Endothelial cell of hepatic sinusoid (primary cell): ENCODE measurements around the gene LRP4.

ENCODE experiments used
- in situ Hi-C: cut with HindIII; loops from 2 replicates; pipeline ENCODE4 v1.10.0; 2017; ENCODE audit warnings: low sequenced_read_pairs

Gene LRP4

DNA sequence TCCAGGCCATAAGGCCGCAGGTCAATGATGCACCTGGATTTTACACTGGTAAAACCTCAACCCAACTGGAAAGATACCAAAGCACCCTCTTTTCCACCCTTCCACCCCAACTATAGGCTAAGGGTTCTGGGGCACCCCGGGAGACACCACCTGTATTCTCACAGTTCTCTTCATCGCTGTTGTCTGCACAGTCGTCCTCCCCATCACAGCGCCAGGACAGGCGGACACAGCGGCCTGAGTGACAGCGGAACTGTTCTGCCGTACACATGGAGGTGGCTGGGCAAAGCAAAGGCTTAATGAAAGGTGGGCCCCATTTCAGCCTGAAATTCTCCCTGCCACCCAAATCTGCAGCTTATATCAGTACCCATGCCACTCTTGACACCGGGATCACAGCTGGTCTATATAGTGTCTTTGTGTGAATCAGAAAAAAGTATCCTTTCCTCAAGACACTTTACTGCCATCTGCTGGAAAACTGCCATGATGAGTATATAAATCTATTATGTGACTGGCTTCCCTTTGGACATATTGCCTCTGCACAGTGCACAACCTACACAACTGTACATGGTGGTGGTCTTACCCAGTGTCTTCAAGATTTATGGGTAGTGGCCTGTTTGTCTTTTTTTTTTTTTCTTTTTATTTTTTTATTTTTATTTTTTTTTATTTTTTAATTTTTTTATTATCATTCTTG lies 21.5 kb downstream of the LRP4 start:
- in situ Hi-C loops = no loop called here

DNA sequence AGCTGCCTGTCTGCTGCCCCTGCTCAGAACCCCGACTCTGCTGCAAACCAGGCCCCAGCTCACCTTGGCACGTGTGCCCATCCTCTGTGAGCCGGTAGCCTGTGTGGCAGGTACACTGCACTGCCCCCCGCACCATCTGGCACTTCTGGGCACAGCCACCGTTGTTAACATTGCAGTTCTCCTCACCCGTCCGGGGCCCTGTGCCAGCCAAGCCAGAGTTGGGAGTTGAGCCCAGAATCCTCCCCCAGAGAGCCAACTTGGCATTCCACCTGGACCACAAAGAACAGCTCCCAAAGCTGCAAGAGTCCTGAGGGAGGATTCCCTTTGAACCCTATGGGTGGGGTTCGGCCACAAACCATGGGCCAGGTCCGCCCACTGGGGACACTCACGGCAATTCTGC lies 22.5 kb downstream of the LRP4 start:
- in situ Hi-C loops = no loop called here

DNA sequence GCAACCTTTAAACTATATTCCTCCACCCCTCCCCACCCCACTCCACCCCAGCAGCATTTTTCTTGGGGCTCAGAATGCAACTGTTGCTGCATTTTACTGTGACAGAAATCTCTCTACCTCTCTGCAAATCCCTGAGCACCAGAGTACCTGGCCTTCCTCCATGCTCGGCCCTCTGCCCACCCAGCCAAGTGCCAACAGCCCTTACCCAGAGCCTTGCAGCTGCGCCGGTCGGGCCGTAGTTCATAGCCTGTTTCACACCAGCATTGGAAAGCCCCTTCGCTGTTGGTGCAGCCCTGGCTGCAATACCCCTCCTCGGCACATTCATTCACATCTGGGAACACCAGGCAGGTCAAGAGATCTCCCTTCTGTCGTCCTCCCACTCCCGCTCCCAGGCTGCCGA lies 23.4 kb downstream of the LRP4 start:
- in situ Hi-C loops = no loop called here

DNA sequence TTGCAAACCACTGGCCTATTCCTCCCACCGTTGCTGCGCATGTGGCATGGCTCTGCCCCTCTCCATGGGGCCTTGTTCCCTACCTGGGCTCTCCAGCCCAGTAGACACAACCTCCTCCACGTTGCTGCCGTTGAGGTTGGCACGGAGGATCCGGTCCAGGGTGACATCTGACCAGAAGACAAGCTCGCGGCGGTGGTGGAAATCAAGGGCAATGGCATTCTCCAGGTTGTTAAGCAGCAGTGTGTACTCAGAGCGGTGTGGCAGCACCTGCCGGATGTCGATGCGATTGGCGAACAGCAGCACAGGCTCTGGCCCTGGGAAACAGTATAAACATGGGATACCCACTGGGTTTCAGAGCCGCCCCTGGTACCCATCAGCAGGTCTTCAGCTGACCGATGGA lies 23.8 kb downstream of the LRP4 start:
- in situ Hi-C loops = no loop called here

DNA sequence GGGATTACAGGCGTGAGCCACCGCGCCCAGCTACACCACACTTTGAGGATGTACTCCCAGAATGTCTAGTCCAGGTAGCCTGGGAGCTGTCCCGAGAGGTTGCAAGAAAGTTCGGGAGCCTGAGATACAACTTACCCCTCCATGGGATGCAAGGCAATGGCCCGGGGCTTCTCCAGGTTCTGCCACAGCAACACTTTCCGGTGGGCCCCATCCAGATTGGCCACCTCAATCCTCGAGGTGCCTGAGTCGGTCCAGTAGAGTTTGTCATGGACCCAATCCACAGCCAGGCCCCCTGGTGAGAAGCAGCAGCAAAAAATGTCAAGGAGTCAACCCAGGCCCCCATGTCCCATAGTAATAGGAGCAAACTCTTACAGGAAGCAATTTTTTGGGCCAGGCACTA lies 25.5 kb downstream of the LRP4 start:
- in situ Hi-C loops = no loop called here

DNA sequence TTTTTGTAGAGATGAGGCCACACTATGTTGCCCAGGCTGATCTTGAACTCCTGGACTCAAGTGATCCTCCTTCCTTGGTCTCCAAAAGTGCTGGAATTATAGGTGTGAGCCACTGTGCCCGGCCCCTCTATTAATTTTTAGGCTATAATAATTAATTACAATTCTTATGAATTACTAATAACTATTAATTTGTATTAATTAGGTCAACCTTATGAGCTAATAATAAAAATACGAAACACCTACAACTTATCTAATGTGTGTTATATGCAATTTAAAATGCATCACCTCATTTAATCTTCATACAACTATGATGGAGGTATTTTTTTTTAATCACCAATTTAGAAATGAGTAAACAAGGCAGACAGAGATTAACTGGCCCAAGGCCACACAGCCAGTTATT lies 26.2 kb downstream of the LRP4 start:
- in situ Hi-C loops = no loop called here

DNA sequence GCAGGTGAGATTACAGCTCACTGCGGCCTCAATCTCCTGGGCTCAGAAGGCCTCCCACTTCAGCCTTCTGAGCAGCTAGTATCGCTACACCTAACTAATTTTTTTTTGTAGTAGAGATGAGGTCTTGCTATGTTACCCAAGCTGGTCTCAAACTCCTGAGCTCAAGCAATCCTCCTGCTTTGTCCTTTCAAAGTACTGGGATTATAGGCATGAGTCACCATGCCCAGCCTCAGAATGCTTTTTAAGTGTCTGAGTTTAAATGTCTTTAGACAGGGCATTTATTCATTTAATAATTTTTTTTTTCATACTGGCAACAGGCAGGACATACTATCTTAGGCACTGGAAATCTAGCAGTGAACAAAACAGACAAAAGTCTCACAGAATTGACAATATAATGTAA lies 27.7 kb downstream of the LRP4 start:
- in situ Hi-C loops = no loop called here

DNA sequence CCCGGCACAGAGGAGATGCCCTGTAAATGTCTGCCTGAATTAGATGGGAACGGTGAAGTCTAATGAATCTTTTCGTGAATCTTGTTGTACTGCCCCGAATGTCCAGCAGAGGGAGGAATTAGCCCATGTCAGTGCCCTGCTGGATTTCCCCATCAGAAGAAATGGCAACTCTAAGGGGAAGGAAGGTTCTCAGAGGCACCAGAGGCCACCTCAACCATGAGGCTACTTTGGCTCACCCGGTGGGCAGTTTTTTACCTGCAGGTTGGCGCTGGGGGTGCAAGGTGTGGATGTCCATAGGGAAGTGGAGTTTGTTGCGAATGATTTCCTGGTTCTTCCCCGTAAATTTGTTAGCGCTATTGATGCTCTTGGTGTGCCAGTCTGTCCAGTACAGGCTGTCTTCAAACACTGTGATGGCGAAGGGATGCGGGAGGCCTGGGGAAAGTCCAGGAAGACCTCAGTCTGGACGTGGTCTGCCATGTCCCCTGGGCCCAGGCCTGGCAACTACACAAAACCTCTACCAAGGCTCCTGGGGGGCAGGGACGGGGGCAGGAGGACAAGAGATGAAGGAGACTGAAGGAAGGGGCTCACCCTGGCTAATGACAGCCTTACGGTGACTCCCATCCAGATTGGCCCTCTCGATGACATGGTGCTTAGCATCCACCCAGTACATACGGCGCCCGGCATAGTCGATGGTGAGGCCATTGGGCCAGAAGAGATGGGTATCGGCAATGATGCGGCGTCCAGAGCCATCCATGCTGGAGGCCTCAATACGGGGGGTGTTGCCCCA lies 28.5 kb downstream of the LRP4 start:
- in situ Hi-C loops = no loop called here

DNA sequence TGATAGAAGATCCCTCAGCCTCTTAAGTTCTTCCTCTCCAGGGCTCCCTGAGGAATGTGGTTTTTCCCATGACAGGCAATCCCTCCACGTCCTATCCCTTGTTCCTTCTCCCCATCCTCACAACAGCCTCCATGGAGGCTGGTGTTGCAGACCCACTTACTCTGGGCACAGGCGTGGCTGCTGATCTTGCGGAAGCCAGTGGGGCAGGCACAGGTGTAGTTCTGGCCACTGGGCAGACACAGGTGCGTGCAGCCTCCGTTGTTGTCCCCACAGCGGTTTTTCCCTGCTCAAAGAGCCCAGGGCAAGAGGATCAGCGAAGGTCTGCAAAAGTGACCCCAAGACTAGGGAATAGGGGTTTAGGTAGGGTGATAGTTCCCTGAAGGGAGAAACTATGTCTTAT lies 29.1 kb downstream of the LRP4 start:
- in situ Hi-C loops = no loop called here

DNA sequence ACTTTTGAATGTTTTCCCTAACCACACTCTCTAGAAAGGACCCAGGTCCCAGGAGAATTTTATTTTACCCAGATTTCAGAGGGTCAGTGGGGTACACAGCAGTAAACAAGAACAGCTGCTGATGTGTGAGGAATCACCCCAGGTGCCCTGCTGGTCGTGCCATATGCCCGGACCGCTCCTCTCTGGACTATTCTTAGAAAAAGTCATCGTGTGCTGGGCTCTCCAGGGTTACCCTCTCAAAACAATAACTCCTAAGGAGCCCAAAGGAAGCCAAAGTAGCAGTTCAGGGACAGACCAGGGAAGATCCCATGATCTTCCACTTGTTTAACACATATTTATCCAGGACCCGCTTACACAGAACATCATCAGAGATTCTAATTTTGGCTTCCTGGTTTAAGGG lies 29.7 kb downstream of the LRP4 start:
- in situ Hi-C loops = no loop called here

DNA sequence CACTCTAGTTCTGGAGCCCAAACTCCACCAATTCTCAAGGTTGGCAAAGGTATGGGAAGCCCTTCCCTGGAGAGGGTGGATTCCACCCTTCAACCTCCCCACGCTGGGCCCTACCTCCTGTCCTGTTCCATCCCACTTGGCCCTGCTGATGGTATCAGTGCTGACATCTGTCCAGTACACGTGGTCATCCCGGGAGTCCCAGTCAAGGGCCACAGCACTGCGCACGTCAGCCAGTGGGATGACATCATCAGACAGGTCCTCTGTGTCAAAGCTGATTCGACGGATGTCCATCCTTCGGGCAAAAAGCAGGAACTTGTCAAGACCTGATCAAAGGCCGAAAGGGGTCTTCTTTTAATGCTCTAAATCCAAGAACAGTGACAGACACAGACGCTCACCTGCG lies 32.1 kb downstream of the LRP4 start:
- in situ Hi-C loops = no loop called here

DNA sequence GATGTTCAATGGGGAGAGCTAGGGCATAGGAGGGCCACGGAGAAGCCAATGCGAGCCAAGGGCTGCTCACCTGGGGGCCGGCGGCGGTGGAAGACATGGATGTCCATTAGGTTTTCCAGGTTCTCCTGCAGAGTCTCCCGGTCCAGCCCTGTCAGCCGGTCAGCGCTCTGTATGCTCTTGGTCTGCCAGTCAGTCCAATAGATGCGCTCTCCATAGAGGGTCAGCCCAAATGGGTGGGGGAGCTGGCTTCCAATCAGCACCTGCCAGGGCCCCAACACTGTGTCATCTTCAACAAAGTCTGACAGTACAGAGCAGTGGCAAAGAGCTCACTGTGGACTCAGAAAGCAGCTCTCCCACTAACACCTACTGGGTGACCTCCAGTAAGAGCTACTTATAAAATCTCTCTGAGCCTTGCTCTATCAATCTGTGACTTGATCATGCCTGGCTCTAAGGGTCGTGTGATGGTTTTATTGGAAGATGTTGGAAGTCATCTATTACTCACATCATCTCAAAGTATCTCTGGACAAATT lies 39.2 kb downstream of the LRP4 start:
- in situ Hi-C loops = no loop called here

DNA sequence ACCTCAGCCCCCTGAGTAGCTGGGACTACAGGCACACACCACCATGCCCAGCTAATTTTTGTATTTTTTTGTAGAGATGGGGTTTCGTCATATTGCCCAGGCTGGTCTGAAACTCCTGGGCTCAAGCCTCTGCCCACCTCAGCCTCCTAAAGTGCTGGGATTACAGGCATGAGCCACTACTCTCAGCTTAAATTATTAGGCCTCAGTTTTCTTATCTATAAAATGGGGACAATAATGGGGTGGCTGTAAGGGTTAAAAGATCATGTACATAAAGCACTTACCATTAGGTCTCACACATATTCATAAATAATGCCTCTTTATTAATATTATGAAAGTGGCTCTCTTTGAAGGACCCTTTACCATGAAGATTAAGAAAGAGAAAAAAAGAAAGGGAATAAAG lies 40.8 kb downstream of the LRP4 start:
- in situ Hi-C loops = no loop called here

DNA sequence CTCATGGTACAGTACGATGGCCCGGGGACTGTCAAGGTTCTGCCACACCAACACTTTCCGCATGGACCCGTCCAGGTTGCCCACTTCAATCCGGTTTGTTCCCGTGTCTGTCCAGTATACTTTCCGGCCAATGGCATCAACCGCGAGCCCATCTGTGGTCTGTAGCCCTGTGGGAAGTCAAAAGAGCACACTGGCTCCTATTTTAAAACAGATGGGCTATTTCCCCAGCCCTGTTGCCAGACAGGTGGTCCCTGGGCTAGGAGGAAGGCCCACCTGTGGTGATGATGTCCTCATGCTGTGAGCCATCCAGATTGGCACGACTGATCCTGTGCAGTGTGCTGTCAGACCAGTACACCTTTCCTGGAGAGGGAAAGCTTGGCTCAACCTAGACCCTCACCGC lies 41.9 kb downstream of the LRP4 start:
- in situ Hi-C loops = no loop called here

DNA sequence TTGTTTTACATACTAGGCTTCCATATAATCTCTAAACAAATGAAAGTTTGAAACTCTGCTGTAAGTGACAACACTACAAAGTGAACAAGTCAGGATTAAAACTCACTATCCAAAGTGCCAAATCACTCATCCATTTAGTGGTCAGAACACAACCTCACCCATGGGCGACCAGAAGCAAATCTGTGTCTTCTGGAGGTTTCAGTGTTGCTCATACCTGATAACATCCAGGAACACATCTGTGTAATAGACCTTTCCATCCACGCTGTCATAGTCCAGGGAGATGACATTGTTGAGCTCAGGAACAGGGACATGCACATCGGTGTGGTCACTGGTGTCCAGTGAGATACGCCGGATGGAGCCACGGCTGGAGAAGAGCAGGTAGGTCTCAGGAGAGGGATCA lies 43.8 kb downstream of the LRP4 start:
- in situ Hi-C loops = no loop called here

DNA sequence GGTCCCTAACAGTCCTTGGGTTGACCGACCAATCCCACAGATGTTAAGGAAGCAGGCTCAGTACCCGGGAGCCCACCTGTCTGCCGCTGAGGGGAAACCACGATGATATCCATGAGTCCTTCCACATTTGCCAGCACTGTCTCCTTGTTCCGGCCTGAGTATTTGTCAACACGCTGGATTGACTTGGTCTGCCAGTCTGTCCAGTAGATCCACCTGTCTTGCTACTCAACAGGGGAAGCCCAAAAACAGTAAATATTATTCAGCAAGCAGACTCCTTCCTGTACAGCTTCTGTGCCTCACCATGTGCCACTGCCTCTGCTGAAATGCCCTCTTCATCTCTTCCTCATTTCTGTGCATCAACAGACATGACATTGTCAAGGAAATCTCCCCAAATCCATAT lies 49.4 kb downstream of the LRP4 start:
- in situ Hi-C loops = no loop called here

DNA sequence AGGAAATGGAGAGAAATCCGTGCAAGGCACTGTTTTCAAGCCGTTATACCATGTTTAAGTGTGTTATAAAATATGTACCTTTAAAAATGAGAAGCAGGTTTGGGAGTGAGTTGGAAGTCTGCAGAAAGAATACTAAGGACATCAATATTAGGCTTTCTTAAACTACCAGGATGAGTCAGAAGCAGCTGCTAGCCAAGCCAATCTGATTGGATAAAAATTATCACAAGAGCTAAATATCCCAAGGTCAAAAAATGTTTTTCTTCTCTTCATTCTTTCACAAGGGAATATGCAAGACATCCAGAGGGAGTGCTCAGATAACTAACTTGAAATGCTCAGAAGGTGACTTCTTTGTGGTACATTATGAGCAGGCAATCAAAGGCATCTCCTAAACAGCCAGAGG lies 53.0 kb downstream of the LRP4 start:
- in situ Hi-C loops = no loop called here

DNA sequence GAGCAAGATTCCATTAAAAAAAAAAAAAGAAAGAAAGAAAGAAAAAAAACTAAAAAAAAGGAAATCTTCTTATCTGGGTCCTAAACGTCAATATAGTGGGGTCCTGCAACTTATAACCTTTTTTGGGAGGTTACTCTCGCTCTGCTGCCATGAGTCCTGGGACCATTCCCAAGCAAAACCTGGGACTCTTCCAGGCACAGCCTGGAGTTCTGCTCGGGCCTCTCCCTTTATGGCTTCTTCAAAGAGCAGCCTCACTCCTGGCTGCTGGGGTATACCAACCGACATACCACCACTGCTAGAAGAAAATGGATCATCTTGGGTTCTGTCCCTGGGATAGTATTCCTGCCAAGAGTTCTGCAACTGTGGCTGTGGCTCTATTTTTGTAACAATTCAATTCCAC lies 58.1 kb downstream of the LRP4 start:
- in situ Hi-C loops = loop anchor here (5.0 kb wide), 1 partner anchor 33 kb away; no protein-coding TSS in a partner anchor

DNA sequence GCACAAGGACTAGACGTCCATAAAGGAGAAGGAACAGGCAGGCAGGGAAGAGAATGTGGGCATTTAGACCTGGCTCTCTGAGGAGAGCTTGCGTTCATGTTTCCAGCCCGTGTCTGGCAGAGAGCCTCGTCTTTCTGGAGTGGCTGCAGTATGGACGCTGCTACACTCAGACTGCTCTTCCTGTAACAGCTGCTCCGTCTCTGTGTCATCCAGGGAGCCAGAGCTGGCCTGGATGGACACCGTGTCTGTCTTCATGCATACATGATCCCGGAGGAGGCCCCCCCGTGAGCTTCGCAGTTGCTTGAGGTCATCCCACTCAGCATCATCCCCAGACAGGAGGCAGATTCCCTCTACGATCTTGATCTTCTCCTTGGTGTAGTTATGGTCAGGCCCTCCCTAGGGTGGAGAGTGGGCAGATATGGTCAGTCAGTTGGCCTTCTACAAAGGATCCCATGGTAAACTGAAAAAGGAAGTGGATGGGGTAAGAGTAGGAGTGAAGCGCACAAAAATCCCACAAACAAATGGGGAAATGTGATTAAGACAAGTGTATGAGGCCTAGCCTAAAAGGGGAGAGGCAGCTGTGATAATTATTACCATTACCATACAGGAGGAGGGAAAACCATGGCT lies 59.3 kb downstream of the LRP4 start:
- in situ Hi-C loops = no loop called here

DNA sequence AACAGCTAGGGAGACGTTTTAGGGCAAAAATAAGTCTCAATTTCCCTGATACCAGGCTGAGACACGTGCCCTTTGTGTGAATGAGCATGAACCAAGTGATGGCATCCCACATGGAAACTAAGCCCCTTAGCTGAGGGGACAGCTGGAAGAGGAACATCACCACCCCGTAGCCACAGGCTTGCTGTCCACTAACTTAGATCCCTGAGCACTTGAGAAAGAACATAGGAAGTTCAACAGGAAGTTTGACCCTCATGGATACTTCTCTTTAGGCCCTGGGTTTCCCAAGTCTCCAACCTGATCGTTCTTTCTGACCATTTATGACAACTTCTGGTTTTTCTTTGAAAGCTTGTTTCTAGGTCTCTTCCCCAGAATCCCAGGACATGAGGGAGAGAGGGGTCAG lies 60.7 kb downstream of the LRP4 start:
- in situ Hi-C loops = no loop called here

DNA sequence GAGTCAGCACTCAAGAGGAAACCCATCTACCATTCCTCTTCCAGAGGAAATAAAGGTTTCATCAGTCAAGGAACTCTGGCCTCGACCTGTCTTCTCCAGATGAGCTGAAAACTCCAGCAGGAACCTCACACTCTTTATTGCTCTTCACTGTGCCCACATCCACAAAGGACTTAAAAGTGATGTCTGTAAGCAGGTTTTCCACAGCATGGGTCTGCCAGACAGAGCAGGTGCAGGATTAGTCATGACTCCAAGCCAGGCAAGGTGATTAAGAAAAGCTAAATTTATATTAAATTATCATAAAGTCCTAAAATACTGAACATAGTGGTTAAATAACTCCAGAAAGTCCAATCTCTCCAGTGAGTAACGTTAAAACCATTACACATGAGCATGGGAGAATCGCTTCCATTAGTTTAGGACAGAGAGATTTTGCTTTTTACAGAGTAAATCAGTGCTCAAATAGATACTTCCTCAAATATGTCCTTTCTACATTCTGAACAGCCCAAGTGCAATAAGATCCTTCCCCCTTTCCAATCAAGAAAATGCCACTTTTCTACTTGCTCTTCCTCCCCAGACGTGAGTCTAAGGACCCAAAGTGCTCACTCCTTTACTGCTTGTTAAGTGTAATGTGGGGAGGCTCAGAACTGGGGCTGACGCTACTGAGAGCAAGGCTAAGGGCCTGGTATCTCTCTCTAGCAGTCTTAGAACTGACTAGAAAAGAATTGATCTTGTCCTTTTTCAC lies 61.6 kb downstream of the LRP4 start:
- in situ Hi-C loops = no loop called here
